NT2/D1 (cell line): ENCODE results near the gene HPCAL4.

Source experiments
- DNase-seq: peaks from one replicate; pipeline ENCODE4 v3.0.0-alpha.2; 2011; ENCODE audit warnings: low read depth, low spot score
- H3K27me3 ChIP-seq: 2 replicates; pipeline ENCODE4 v1.6.0; 2011; ENCODE audit warnings: mild to moderate bottlenecking; ENCODE audit not compliant: insufficient read length, insufficient read depth
- H3K36me3 ChIP-seq: 2 replicates; pipeline ENCODE4 v1.6.1; 2011; ENCODE audit warnings: mild to moderate bottlenecking, low read length, mixed read lengths; ENCODE audit not compliant: insufficient read depth, insufficient read length
- H3K4me1 ChIP-seq: 2 replicates; pipeline ENCODE4 v1.5.1; 2011; ENCODE audit not compliant: insufficient read depth, insufficient read length
- H3K4me3 ChIP-seq: 2 replicates; pipeline ENCODE4 v1.5.1; 2011; ENCODE audit warnings: low read depth; ENCODE audit not compliant: insufficient read length
- H3K9ac ChIP-seq: 2 replicates; pipeline ENCODE4 v1.6.0; 2011; ENCODE audit warnings: low read depth; ENCODE audit not compliant: insufficient read length
- H3K9me3 ChIP-seq: 2 replicates; pipeline ENCODE4 v1.5.1; 2011; ENCODE audit warnings: mild to moderate bottlenecking, low read length; ENCODE audit not compliant: insufficient read depth
- SUZ12 ChIP-seq: IDR thresholded peaks from 2 replicates; pipeline ENCODE4 v1.6.1; 2011; ENCODE audit not compliant: insufficient read length, insufficient read depth; ENCODE audit errors: extremely low read depth
- YY1 ChIP-seq: IDR thresholded peaks from 2 replicates; pipeline ENCODE4 v1.6.1; 2011; ENCODE audit not compliant: insufficient read length, insufficient read depth
- ZNF274 ChIP-seq: IDR thresholded peaks from 2 replicates; pipeline ENCODE4 v1.6.1; 2011; ENCODE audit warnings: mild to moderate bottlenecking, low read depth, low read length

HPCAL4 gene

DNA sequence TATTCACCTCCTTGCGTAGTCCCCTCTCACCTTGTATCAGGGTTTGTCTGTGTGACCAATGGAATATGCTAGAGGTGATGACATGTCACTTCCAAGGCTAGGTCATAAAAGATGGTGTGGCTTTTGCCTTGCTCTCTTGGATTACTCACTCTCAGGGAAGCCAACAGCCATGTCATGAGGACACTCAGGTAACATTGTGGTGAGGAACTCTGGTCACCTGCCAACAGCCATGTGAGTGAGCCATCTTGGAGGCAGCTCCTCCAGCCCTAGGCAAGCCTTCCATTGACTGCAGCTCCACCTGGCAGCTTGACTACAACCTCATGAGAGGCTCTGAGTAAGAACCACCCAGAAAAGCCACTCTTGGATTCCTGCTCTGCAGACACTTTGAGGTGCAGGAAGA is 40.8 kb downstream of the HPCAL4 start:
- no peak for DNase-seq
- Histone ChIP-seq H3K9me3 (no peaks in the 10 kb centered on the region), H3K4me1 (peaks cover 15% of the 10 kb centered on the region), H3K4me3 (no peak overlapping the region), H3K36me3 (no peaks in the 10 kb centered on the region), H3K9ac (no peak overlapping the region), H3K27me3 (peaks cover 81% of the 10 kb centered on the region)
- no peak for TF ChIP-seq SUZ12
- TF ChIP-seq YY1 = no peak
- TF ChIP-seq ZNF274 = no peak

GRCh38 chr1:39649636-39650185 is 41.5 kb downstream of the HPCAL4 start:
- Histone ChIP-seq H3K9ac (no peak overlapping the region), H3K4me1 (peaks cover 15% of the 10 kb centered on the region)
- TF ChIP-seq YY1 (no peak), ZNF274 (no peak), SUZ12 (no peak)

DNA sequence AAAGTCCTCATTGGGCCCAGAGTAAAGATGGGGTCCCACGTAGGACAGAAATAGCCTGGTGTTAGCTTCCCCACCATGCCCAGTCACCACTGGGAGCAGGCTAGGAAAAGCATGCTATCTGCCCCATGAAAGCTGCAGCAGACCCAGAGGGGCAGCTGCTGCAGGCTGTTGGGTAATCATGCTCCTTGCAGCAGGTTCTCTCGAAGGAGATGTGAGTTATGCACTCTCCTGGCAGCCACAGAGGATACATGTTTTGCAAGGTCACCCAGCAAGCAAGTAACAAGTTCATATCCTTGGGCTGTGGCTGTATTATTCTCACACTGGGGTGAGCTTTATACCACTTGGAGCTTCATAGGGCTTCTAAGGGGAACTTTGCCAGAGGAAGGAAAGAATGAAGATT is 42.7 kb downstream of the HPCAL4 start:
- Histone ChIP-seq H3K4me1 (peaks cover 15% of the 10 kb centered on the region), H3K9ac (no peak overlapping the region), H3K9me3 (no peaks in the 10 kb centered on the region), H3K27me3 (peaks cover 81% of the 10 kb centered on the region), H3K4me3 (no peak overlapping the region), H3K36me3 (no peaks in the 10 kb centered on the region)
- no peak for TF ChIP-seq SUZ12
- no peak for TF ChIP-seq ZNF274
- DNase-seq = no peak

More at GRCh38 chr1:39649636-39650185, 41.5 kb downstream of the HPCAL4 start:
- Histone ChIP-seq H3K27me3 (peaks cover 81% of the 10 kb centered on the region), H3K36me3 (no peaks in the 10 kb centered on the region), H3K4me3 (no peak overlapping the region), H3K9me3 (no peaks in the 10 kb centered on the region)
- DNase-seq = no peak

- Histone ChIP-seq H3K27me3 (peaks cover 81% of the 10 kb centered on the region), H3K4me3 (no peak overlapping the region), H3K9me3 (no peaks in the 10 kb centered on the region), H3K36me3 (no peaks in the 10 kb centered on the region), H3K9ac (no peak overlapping the region), H3K4me1 (peaks cover 15% of the 10 kb centered on the region)
- no peak for DNase-seq
- TF ChIP-seq YY1 (no peak), ZNF274 (no peak), SUZ12 (no peak)
Measured at GRCh38 chr1:39647247-39647646, 44.0 kb downstream of the HPCAL4 start.

GRCh38 chr1:39646232-39647081 is 44.8 kb downstream of the HPCAL4 start:
- peaks cover 83% of the 10 kb centered on the region for H3K27me3 ChIP-seq
- H3K4me3 ChIP-seq = no peak overlapping the region
- H3K9me3 ChIP-seq = no peaks in the 10 kb centered on the region
- H3K36me3 ChIP-seq = no peaks in the 10 kb centered on the region
- DNase-seq = peak; percentile 22
- TF ChIP-seq SUZ12 (no peak), ZNF274 (no peak), YY1 (no peak)
- peaks cover 15% of the 10 kb centered on the region for H3K4me1 ChIP-seq
- H3K9ac ChIP-seq = no peak overlapping the region

GRCh38 chr1:39645411-39646043 is 45.7 kb downstream of the HPCAL4 start:
- Histone ChIP-seq H3K9me3 (no peaks in the 10 kb centered on the region), H3K4me3 (no peak overlapping the region), H3K9ac (no peak overlapping the region), H3K36me3 (no peaks in the 10 kb centered on the region), H3K4me1 (peaks cover 15% of the 10 kb centered on the region), H3K27me3 (peaks cover 83% of the 10 kb centered on the region)
- no peak for DNase-seq
- TF ChIP-seq ZNF274 (no peak), SUZ12 (no peak), YY1 (no peak)

DNA sequence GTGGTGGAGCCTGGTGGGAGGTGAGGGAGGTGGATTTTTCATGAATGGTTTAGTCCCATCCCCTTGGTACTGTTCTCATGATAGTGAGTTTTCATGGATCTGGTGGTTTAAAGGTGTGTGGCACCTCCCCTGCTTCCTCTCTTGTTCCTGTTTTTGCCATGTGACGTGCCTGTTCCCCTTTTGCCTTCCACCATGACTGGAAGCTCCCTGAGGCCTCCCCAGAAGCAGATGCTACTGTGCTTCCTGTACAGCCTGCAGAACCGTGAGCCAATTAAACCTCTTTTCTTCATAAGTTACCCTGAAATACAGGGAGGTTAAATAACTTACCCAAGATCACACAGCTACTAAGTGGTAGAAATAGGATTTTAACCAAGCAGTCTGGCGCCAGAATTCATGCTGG is 47.5 kb downstream of the HPCAL4 start:
- H3K4me1 ChIP-seq = peaks cover 18% of the 10 kb centered on the region
- H3K4me3 ChIP-seq = no peak overlapping the region
- no peak overlapping the region for H3K9ac ChIP-seq
- H3K36me3 ChIP-seq = no peaks in the 10 kb centered on the region
- DNase-seq = no peak
- peaks cover 87% of the 10 kb centered on the region for H3K27me3 ChIP-seq
- TF ChIP-seq YY1 (no peak), SUZ12 (no peak), ZNF274 (no peak)
- H3K9me3 ChIP-seq = no peaks in the 10 kb centered on the region
